ENCODE data around the gene HYOU1. TPM values are rescaled to one million over a fixed set of nuclear protein-coding genes. Genes with fewer than 3 reads are reported as not detected.

Gene HYOU1
- total and polyA plus RNA-seq, 2 donors from 2014 or later, result 69.0 to 187 TPM

GRCh38 chr11:119000906-119001305 is 56.1 kb downstream of the HYOU1 start:
- DNase-seq (no peak), FAIRE-seq (no peak)
- no peak for TF ChIP-seq CTCF (IDR thresholded peaks at IDR 0.05; ENCODE audit: borderline replicate concordance, extremely low read depth, insufficient read depth)
- Histone ChIP-seq H3K36me3 (ENCODE audit: control insufficient read depth in 2 of 3, insufficient read depth in 3 of 3, low read length in 3 of 3) (peaks cover 2 to 7% (median 3%) of the 10 kb centered on the region in 3 donors), H3K9ac (ENCODE audit: low read length in 3 of 3) (no peak overlapping the region), H3K9me3 (ENCODE audit: control insufficient read depth in 2 of 3, insufficient read depth in 1 of 3, low read length in 3 of 3) (no peaks in the 10 kb centered on the region), H3K27ac (ENCODE audit: low read depth in 2 of 2, low read length in 2 of 2) (no peak overlapping the region), H3K4me3 (ENCODE audit: low read length in 3 of 3) (no peak overlapping the region), H3K4me1 (ENCODE audit: control insufficient read depth in 2 of 3, insufficient read depth in 2 of 3, low read depth in 1 of 3, low read length in 3 of 3) (peaks cover 0 to 17% (median 0%) of the 10 kb centered on the region in 3 donors), H3K27me3 (ENCODE audit: control insufficient read depth, insufficient read depth, low read length) (no peaks in the 10 kb centered on the region)
- intact Hi-C loops (cut with DNase I), result no loop called here

- Histone ChIP-seq H3K4me3 (ENCODE audit: low read length in 3 of 3) (peak overlapping the region; percentile 66 to 88 (median 87)), H3K9ac (ENCODE audit: low read length in 3 of 3) (peak overlapping the region in 1 of 3 donors; percentile 68), H3K4me1 (ENCODE audit: control insufficient read depth in 2 of 3, insufficient read depth in 2 of 3, low read depth in 1 of 3, low read length in 3 of 3) (peaks cover 0 to 17% (median 0%) of the 10 kb centered on the region in 3 donors), H3K27ac (ENCODE audit: low read depth in 2 of 2, low read length in 2 of 2) (peak overlapping the region in 1 of 2 donors; percentile 85), H3K9me3 (ENCODE audit: control insufficient read depth in 2 of 3, insufficient read depth in 1 of 3, low read length in 3 of 3) (no peaks in the 10 kb centered on the region), H3K36me3 (ENCODE audit: control insufficient read depth in 2 of 3, insufficient read depth in 3 of 3, low read length in 3 of 3) (peaks cover 2 to 7% (median 3%) of the 10 kb centered on the region in 3 donors), H3K27me3 (ENCODE audit: control insufficient read depth, insufficient read depth, low read length) (no peaks in the 10 kb centered on the region)
- DNase-seq (peak in 1 of 5 donors; percentile 16), FAIRE-seq (no peak)
- intact Hi-C loops (cut with DNase I), result no loop called here
- TF ChIP-seq CTCF (IDR thresholded peaks at IDR 0.05; ENCODE audit: borderline replicate concordance, extremely low read depth, insufficient read depth), result no peak
These were observed 58.2 kb downstream of the HYOU1 start for GRCh38 chr11:118998822-118999221.

- H3K9me3 ChIP-seq (ENCODE audit: control insufficient read depth in 2 of 3, insufficient read depth in 1 of 3, low read length in 3 of 3), result no peaks in the 10 kb centered on the region
- intact Hi-C loops (cut with DNase I), result no loop called here
- peak overlapping the region; percentile 45 to 68 (median 68) for H3K9ac ChIP-seq (ENCODE audit: low read length in 3 of 3)
- peaks cover 2 to 7% (median 3%) of the 10 kb centered on the region in 3 donors for H3K36me3 ChIP-seq (ENCODE audit: control insufficient read depth in 2 of 3, insufficient read depth in 3 of 3, low read length in 3 of 3)
- peak overlapping the region; percentile 66 to 88 (median 87) for H3K4me3 ChIP-seq (ENCODE audit: low read length in 3 of 3)
- no peak for FAIRE-seq
- H3K27me3 ChIP-seq (ENCODE audit: control insufficient read depth, insufficient read depth, low read length), result no peaks in the 10 kb centered on the region
- DNase-seq, result peak in 1 of 5 donors; percentile 49
- H3K27ac ChIP-seq (ENCODE audit: low read depth in 2 of 2, low read length in 2 of 2), result peak overlapping the region in 1 of 2 donors; percentile 85
- H3K4me1 ChIP-seq (ENCODE audit: control insufficient read depth in 2 of 3, insufficient read depth in 2 of 3, low read depth in 1 of 3, low read length in 3 of 3), result peaks cover 0 to 17% (median 0%) of the 10 kb centered on the region in 3 donors
- no peak for TF ChIP-seq CTCF (IDR thresholded peaks at IDR 0.05; ENCODE audit: borderline replicate concordance, extremely low read depth, insufficient read depth)
These were observed 58.7 kb downstream of the HYOU1 start for GRCh38 chr11:118998388-118998717.
